Ammon's horn (tissue), 1 donor: ENCODE measurements around the gene AREL1.
"Not testable (repeated sequence)": the region's sequence is repeated elsewhere in the genome, so short reads cannot be mapped to it uniquely, and the experiment has no call there.

ENCODE experiments used
- DNase-seq: peaks from one replicate; pipeline ENCODE4 v3.0.0-alpha.2; 2016; ENCODE audit warnings: low spot score

Gene AREL1, protein sequence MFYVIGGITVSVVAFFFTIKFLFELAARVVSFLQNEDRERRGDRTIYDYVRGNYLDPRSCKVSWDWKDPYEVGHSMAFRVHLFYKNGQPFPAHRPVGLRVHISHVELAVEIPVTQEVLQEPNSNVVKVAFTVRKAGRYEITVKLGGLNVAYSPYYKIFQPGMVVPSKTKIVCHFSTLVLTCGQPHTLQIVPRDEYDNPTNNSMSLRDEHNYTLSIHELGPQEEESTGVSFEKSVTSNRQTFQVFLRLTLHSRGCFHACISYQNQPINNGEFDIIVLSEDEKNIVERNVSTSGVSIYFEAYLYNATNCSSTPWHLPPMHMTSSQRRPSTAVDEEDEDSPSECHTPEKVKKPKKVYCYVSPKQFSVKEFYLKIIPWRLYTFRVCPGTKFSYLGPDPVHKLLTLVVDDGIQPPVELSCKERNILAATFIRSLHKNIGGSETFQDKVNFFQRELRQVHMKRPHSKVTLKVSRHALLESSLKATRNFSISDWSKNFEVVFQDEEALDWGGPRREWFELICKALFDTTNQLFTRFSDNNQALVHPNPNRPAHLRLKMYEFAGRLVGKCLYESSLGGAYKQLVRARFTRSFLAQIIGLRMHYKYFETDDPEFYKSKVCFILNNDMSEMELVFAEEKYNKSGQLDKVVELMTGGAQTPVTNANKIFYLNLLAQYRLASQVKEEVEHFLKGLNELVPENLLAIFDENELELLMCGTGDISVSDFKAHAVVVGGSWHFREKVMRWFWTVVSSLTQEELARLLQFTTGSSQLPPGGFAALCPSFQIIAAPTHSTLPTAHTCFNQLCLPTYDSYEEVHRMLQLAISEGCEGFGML

GRCh38 chr14:74712499-74713394 lies at the start of gene AREL1, which contains the start of gene FCF1:
AREL1 (minus strand) TSS chr14:74713080; CDS start chr14:74685615, 27,465 bp downstream.
FCF1 (plus strand) TSS chr14:74713144; CDS start chr14:74713198, 54 bp downstream.
- peak; percentile 89 for DNase-seq

GRCh38 chr14:74758505-74758904 lies 45.6 kb upstream of the AREL1 start:
- DNase-seq = not testable (repeated sequence)

- no peak for DNase-seq
These were observed 43.4 kb upstream of the AREL1 start for GRCh38 chr14:74756326-74756725.

DNA sequence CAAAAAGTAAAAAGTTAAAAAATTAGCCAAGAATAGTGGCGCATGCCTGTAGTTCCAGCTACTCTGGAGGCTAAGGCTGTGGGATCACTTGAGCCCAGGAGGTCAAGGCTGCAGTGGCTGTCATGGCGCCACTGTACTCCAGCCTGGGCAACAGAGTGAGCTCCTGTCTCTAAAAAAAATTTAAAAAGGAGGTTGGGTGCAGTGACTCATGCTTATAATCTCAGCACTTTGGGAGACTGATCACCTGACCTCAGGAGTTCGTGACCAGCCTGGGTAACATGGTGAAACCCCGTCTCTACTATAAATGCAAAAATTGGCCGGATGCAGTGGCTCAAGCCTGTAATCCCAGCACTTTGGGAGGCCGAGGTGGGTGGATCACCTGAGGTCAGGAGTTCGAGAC lies 42.0 kb upstream of the AREL1 start:
- no peak for DNase-seq

- no peak for DNase-seq
These were observed 41.3 kb upstream of the AREL1 start for GRCh38 chr14:74754157-74754556.

GRCh38 chr14:74747237-74747636 lies 34.4 kb upstream of the AREL1 start:
- no peak for DNase-seq

DNA sequence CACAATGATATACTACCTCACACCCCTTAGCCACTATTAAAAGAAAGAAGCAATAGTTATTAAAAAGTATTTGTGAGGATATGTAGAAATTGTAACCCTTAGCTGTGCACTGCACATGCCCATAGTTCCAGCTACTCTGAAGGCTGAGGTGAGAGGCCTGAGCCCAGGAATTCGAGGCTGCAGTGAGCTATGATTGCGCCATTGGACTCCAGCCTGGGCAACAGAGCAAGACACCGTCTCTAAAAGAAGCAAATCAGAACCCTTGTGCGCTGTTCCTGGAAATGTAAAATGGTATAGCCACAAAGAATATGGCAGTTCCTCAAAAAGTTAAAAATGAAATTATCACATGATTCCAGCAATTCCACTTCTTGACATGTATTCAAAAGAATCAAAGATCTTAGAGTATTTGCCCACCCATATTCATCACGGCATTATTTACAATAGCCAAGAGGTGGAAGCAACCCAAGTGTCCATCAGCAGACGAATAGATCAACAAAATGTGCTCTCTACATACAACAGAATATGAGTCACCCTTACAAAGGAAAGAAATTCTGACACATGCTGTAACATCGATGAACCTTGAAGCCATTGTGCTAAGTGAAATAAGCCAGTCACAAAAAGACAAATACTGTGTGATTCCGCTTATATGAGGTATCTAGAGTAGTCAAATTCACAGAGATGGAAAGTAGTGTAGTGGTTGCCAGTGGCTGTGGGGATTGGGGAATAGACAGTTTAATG lies 26.6 kb upstream of the AREL1 start:
- DNase-seq = no peak

DNA sequence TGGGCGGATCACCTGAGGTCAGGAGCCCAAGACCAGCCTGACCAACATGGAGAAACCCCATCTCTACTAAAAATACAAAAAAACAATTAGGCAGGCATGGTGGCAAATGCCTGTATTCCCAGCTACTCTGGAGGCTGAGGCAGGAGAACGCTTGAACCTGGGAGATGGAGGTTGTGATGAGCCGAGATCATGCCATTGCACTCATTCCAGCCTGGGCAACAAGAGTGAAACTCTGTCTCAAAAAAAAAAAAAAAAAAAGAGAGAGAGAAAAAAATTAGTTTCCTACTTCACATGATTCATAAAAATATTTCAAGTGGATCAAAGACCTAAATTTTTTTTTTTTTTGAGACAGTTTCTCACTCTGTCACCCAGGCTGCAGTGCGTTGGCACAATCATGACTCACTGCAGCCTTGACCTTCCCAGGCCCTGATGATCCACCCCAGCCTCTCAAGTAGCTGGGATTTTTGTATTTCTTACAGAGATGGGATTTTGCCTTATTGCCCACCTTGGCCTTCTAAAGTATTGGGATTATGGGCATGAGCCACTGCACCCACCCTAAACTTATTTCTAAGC lies 25.0 kb upstream of the AREL1 start:
- DNase-seq = no peak

DNA sequence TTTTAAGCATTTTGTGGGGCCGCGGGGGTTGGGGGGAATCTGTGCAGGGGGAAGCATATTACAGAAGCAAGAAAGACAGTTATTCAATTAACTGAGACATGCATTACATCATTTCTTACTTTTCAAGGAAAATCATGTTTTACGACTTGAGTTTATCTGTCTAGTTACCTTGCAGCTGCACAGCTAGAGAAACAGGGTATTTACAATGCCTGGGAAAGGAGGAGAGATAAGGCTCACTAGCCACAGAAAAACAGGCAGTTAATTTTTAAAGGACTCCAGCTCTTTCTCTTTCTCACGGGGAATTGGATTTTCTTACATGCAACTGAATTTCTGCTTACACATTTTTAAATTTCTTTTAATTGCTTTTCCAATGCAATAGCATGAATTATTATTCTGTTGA lies 22.2 kb upstream of the AREL1 start:
- DNase-seq = no peak

DNA sequence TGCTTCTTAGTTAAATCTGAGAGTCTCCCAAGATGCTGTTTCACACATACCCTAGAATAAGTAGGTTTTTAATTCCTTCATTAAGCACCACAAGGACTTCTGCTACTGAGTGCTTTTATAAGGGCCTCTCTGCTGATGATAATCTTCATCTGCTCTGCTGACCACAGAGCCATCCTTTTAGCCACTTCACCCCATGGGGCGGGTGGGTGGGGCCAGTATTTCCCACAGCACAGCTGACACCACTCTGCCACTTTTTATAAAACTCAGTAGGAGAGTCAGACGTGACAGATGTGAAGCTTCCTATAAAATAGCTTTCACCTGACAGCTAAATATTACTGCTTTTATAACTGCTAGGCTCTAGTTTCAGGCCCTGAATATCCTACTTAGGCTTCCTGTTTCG lies 20.3 kb upstream of the AREL1 start:
- no peak for DNase-seq

GRCh38 chr14:74732387-74732786 lies 19.5 kb upstream of the AREL1 start:
- DNase-seq = no peak

DNA sequence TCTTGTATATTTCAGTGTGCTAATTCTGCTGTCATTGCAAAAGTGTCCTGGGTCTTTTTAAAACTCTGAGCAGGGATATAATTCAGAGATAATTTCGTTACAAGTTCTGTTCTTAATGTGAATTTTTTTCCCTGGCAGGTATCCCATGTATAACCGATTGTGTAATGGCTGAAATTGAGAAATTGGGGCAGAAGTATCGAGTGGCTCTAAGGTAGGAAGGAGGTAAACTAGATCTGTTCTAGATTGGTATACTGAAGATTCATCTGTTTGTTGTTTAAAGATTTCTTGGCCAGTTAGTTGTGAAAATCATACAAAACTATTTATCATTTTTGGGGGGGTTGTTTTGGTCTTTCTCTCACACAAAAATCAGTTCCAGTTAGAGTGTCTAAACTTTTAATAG lies 10.3 kb upstream of the AREL1 start:
- DNase-seq = no peak

DNA sequence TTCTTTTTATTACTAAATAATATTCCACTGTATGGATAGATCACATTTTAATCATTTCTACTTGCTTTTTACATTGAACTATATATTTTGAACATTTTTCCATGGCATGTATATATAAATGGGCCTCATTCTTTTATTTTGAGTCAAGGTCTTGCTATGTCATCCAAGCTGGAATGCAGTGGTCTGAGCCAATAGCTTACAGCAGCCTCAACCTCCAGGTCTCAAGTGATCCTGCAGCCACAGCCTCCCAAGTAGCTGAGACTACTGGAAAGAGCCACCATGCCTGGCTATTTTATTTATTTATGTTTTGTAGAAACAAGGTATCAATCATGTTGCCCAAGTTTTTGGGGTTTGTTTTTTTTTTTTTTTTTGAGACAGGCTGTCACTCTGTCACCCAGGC lies 7.6 kb upstream of the AREL1 start:
- DNase-seq = no peak

DNA sequence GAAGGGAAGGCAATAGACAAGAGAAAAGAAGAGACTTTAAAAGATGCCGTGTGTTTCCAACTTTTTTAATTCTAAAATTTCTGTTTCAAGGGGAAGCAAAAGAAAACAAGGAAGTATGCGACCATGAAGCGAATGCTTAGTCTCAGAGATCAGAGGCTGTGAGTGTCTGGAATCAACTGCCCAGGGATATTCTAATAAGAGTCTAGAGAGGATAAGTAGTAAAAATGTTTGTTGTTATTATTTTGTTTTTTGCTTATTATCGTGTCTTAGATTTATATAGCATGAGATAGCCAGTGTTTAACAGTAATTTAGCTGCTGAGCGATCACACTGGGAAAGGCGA lies 485 bp upstream of the AREL1 start:
- DNase-seq = no peak

DNA sequence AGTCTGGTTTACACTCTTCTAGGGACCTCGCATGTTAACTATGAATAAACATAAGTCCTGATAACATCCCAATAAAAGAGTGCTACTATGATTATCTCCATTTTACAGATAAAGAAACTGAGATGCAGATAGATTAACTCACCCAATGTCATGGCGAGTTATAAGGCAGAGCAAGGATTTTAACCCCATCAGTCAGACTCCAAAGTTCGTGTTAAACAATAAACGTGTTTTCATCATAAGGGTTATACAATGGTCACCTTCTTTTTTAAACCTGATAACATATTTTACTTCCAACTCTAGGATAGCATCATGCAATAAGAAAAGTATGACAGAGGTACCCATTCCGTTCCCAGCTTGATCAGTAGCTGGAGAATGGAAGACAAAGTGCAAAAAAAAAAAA lies 1.2 kb downstream of the AREL1 start:
- no peak for DNase-seq

DNA sequence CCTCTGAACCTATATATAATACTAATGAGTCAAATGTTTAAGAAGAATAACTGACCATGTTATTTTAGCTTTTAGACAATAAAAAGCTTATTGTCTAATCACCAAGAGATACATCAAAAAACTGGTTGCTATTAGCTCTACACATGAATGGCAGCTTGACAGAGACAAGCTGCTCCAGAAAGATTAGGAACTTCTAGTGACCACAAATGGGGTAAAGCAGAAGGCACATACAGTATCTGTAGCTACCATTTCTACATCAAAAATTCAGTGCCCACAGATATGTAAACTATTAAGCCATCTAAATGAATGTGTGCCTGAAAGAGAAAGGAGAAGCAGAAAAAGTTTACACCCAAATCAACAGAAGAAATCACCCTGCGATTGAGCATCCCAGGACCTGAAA lies 2.4 kb downstream of the AREL1 start:
- DNase-seq = no peak

- no peak for DNase-seq
These were observed 7.0 kb downstream of the AREL1 start for GRCh38 chr14:74705613-74706500.

GRCh38 chr14:74704656-74705055 lies 8.2 kb downstream of the AREL1 start:
- DNase-seq = no peak

GRCh38 chr14:74703043-74703442 lies 9.8 kb downstream of the AREL1 start:
- DNase-seq = no peak

DNA sequence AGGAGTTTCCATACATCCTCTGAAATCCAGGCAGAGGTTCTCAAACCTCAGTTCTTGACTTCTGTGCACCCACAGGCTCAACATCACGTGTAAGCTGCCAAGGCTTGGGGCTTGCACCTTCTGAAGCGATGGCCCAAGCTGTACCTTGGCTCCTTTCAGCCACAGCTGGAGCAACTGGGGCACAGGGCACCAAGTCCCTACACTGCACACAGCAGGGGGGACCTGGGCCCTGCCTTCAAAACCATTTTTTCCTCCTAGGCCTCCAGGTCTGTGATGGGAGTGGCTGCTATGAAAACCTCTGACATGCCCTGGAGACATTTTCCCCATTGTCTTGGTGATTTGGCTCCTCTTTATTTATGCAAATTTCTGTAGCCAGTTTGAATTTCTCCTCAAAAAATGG lies 10.6 kb downstream of the AREL1 start:
- DNase-seq = no peak
